ENCODE data around the gene MFSD2B. TPM values are rescaled to one million over a fixed set of nuclear protein-coding genes. Genes with fewer than 3 reads are reported as not detected.

Gene MFSD2B
- total RNA-seq, 1 experiment from 2014 or later = 0.42 TPM

- CTCF ChIA-PET = interaction anchor here (1.0 to 1.6 kb wide), 7 partner anchors 11 to 94 kb away, joined by 3 to 7 read pairs (median 5); partner anchors contain the start of genes ATAD2B, MFSD2B, TP53I3 and WDCP
- peak; percentile 83 for DNase-seq (ENCODE audit: low spot score)
- H3K4me3 Mint-ChIP-seq = no peak overlapping the region
- no peaks in the 10 kb centered on the region for H3K27me3 Mint-ChIP-seq (ENCODE audit: low read depth)
- peaks cover 47% of the 10 kb centered on the region for H3K4me1 Mint-ChIP-seq
- no peaks in the 10 kb centered on the region for H3K9me3 Mint-ChIP-seq
- peak overlapping the region; percentile 91 for H3K27ac Mint-ChIP-seq
- TF ChIP-seq ZNF232 (CRISPR knock-in tag; IDR thresholded peaks at IDR 0.05) (peak; percentile 62; the same call in 1 of the 2 replicates), ZNF416 (CRISPR knock-in tag; IDR thresholded peaks at IDR 0.05) (no peak), STAT6 (CRISPR knock-in tag; conservative IDR thresholded peaks at IDR 0.05; ENCODE audit: low read depth) (no peak), MXD4 (CRISPR knock-in tag; IDR thresholded peaks at IDR 0.05; ENCODE audit: borderline replicate concordance) (no peak), CTCF (IDR thresholded peaks at IDR 0.05) (peak; percentile 39; the same call in 1 of the 2 replicates), ZNF121 (CRISPR knock-in tag; IDR thresholded peaks at IDR 0.05) (no peak; the same call in 1 of the 2 replicates), FOXP4 (CRISPR knock-in tag; IDR thresholded peaks at IDR 0.05) (no peak), E2F5 (CRISPR knock-in tag; IDR thresholded peaks at IDR 0.05) (no peak), ZNF532 (CRISPR knock-in tag; IDR thresholded peaks at IDR 0.05; ENCODE audit: borderline replicate concordance) (no peak), ATF6 (CRISPR knock-in tag; IDR thresholded peaks at IDR 0.05) (no peak), KAT7 (CRISPR knock-in tag; IDR thresholded peaks at IDR 0.05; ENCODE audit: borderline replicate concordance) (no peak), ZNF219 (CRISPR knock-in tag; IDR thresholded peaks at IDR 0.05; ENCODE audit: borderline replicate concordance) (no peak), ZNF425 (CRISPR knock-in tag; conservative IDR thresholded peaks at IDR 0.05) (no peak)
- H3K36me3 Mint-ChIP-seq = peaks cover 16% of the 10 kb centered on the region
- POLR2A ChIA-PET = interaction anchor here (1.7 kb wide), 1 partner anchor 11 kb away, joined by 4 read pairs; the partner anchor contains the start of gene MFSD2B
- peak; percentile 91 for ATAC-seq
Observed at GRCh38 chr2:24021122-24021998, 11.5 kb downstream of the MFSD2B start.

All from WTC11 (cell line).